HepG2 (cell line): ENCODE results near the gene USP19. TPM values are rescaled to one million over a fixed set of nuclear protein-coding genes. Genes with fewer than 3 reads are reported as not detected.

Experiments
- JUNB ChIP-seq: sonication (generic); formaldehyde crosslinking; IDR thresholded peaks from 2 replicates; pipeline ENCODE4 v1.8.0; 2022; ENCODE audit warnings: missing genetic modification reagents, mild to moderate bottlenecking, borderline replicate concordance
- KDM2A ChIP-seq: sonication (generic); formaldehyde crosslinking; IDR thresholded peaks from 2 replicates; pipeline ENCODE4 v1.4.0; 2020; ENCODE audit warnings: low read depth, missing genetic modification reagents, borderline replicate concordance
- MEIS1 ChIP-seq: sonication (generic); formaldehyde crosslinking; IDR thresholded peaks from 2 replicates; pipeline ENCODE4 v1.9.0; 2021; ENCODE audit warnings: mild to moderate bottlenecking, missing genetic modification reagents, moderate library complexity, borderline replicate concordance
- MIXL1 ChIP-seq: IDR thresholded peaks from 2 replicates; pipeline ENCODE4 v1.6.1; 2016
- NCOA2 ChIP-seq: sonication (generic); formaldehyde crosslinking; IDR thresholded peaks from 2 replicates; pipeline ENCODE4 v1.8.0; 2022; ENCODE audit warnings: inconsistent platforms
- PHF5A ChIP-seq: IDR thresholded peaks from one replicate; pipeline ENCODE4 v1.6.1; 2018; ENCODE audit warnings: low read depth, missing genetic modification reagents; ENCODE audit not compliant: unreplicated experiment
- RAD51 ChIP-seq: fragments of 450-650 bp; IDR thresholded peaks from 2 replicates; pipeline ENCODE4 v1.6.1; 2016; ENCODE audit warnings: borderline replicate concordance
- RBM39 ChIP-seq: fragments of 200-400 bp; formaldehyde crosslinking; IDR thresholded peaks from one replicate; pipeline ENCODE4 v1.6.1; 2018; ENCODE audit warnings: antibody characterized with exemption, mild to moderate bottlenecking, low read depth, low read length; ENCODE audit not compliant: poor library complexity, severe bottlenecking
- SCMH1 ChIP-seq: sonication (generic); formaldehyde crosslinking; IDR thresholded peaks from 2 replicates; pipeline ENCODE4 v1.9.0; 2021; ENCODE audit warnings: missing genetic modification reagents, mild to moderate bottlenecking, borderline replicate concordance
- SKI ChIP-seq: fragments of 450-650 bp; IDR thresholded peaks from one replicate; pipeline ENCODE4 v1.6.1; 2018; ENCODE audit warnings: mild to moderate bottlenecking; ENCODE audit not compliant: partially characterized antibody
- THAP11 ChIP-seq: IDR thresholded peaks from 2 replicates; pipeline ENCODE4 v1.6.1; 2016; ENCODE audit warnings: missing biosample characterization, missing genetic modification reagents
- ZNF121 ChIP-seq: sonication (generic); formaldehyde crosslinking; IDR thresholded peaks from 2 replicates; pipeline ENCODE4 v1.5.0; 2020; ENCODE audit warnings: mild to moderate bottlenecking, missing genetic modification reagents
- ZNF720 ChIP-seq: sonication (generic); formaldehyde crosslinking; IDR thresholded peaks from 2 replicates; pipeline ENCODE4 v1.4.0; 2020; ENCODE audit warnings: missing genetic modification reagents
- ZNF777 ChIP-seq: sonication (generic); formaldehyde crosslinking; IDR thresholded peaks from 2 replicates; pipeline ENCODE4 v1.4.0; 2020; ENCODE audit warnings: missing genetic modification reagents
- polyA plus RNA-seq, 8 experiments: library from polyadenylated mRNA; depleted of rRNA in 3 of 8; stranded (reverse) in 7 of 8; unstranded in 1 of 8; fragments of >200 nt; fragmentation: Illumina TruSeq in 4 of 8; extraction: Trizol in 4 of 8; gene quantifications; 2 replicates each; pipeline versions ENCODE4 v1.2.1 to v1.2.3, GENCODE V29; 2011 to 2016; ENCODE audit warnings: low read depth in 4 of 8, missing spikeins in 1 of 8, mixed read lengths in 1 of 8; ENCODE audit not compliant: insufficient read depth in 1 of 8
- total RNA-seq, 5 experiments: library from RNA; depleted of rRNA; stranded (reverse); fragments of >200 nt; fragmentation: Illumina TruSeq; extraction: Trizol; gene quantifications; 2 replicates each; pipeline ENCODE4 v1.2.3, GENCODE V29; 2016; ENCODE audit warnings: low read depth in 1 of 5
- TF ChIP-seq, protein P1 (sequence below): sonication (generic); formaldehyde crosslinking; IDR thresholded peaks from 2 replicates; pipeline ENCODE4 v1.4.0; 2020; ENCODE audit warnings: missing genetic modification reagents, borderline replicate concordance
- TF ChIP-seq, protein P2 (sequence below): sonication (generic); formaldehyde crosslinking; IDR thresholded peaks from 2 replicates; pipeline ENCODE4 v1.8.0; 2022; ENCODE audit warnings: mild to moderate bottlenecking, missing genetic modification reagents
- TF ChIP-seq, protein P3 (sequence below): sonication (generic); formaldehyde crosslinking; IDR thresholded peaks from 2 replicates; pipeline ENCODE4 v1.8.1; 2022; ENCODE audit warnings: mild to moderate bottlenecking, missing genetic modification reagents
- TF ChIP-seq, protein P4 (sequence below): sonication (generic); formaldehyde crosslinking; IDR thresholded peaks from 2 replicates; pipeline ENCODE4 v1.4.0; 2020; ENCODE audit warnings: missing genetic modification reagents, mild to moderate bottlenecking, borderline replicate concordance
- TF ChIP-seq, protein P5 (sequence below): sonication (generic); formaldehyde crosslinking; IDR thresholded peaks from 2 replicates; pipeline ENCODE4 v1.4.0; 2020; ENCODE audit warnings: missing genetic modification reagents
- TF ChIP-seq, protein P6 (sequence below): IDR thresholded peaks from 2 replicates; pipeline ENCODE4 v1.6.1; 2016; ENCODE audit warnings: low read depth, borderline replicate concordance

Gene USP19
- total and polyA plus RNA-seq, 2 of the 13 experiments (the other 11 are each of a cell fraction or from before 2014, with no cell fraction given): 28.3 to 31.7 TPM

DNA sequence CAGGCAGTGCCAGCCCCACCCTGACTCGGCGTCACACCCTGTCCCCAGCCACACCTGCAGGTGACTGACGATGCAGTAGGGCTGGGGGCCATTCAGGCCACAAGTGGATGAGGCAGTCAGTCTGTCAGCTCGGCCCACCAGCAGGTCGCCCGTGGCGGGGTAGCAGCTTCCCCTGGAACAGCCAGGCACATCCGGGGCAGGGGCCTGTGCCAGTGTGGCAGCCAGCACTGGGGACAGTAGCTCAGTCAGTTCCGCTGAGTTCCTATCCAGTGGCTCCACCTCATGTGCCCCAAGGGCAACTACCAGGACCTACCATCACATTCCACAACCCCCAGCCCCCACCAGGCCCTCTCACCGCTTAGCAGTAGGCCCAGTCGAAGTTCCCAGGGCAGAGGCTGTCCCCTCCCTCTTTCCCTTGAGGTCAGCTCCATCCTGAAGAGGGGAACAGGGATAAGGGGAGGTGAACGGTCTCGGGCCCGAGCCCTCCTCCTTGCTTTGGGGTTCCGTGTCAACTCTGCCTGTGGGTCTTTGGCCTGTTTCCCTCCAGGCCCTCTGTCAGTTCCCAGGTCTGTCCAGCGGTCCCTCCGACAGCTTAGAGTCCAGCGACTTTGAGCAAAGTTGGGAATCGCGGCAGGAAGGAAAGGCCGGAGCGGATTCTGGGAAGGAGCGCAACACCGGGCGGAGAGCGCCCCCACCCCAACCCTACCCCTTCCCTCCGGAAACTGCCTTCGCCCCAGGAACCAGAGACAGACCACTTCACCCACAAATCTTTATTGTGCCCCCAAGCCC is 12.0 kb upstream of the USP19 start, which contains the start of gene LAMB2 (continued):
- TF ChIP-seq, protein P1, sequence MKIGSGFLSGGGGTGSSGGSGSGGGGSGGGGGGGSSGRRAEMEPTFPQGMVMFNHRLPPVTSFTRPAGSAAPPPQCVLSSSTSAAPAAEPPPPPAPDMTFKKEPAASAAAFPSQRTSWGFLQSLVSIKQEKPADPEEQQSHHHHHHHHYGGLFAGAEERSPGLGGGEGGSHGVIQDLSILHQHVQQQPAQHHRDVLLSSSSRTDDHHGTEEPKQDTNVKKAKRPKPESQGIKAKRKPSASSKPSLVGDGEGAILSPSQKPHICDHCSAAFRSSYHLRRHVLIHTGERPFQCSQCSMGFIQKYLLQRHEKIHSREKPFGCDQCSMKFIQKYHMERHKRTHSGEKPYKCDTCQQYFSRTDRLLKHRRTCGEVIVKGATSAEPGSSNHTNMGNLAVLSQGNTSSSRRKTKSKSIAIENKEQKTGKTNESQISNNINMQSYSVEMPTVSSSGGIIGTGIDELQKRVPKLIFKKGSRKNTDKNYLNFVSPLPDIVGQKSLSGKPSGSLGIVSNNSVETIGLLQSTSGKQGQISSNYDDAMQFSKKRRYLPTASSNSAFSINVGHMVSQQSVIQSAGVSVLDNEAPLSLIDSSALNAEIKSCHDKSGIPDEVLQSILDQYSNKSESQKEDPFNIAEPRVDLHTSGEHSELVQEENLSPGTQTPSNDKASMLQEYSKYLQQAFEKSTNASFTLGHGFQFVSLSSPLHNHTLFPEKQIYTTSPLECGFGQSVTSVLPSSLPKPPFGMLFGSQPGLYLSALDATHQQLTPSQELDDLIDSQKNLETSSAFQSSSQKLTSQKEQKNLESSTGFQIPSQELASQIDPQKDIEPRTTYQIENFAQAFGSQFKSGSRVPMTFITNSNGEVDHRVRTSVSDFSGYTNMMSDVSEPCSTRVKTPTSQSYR (CRISPR knock-in tag): peak; percentile 45; the same call in 1 of the 2 replicates
- TF ChIP-seq, protein P2, sequence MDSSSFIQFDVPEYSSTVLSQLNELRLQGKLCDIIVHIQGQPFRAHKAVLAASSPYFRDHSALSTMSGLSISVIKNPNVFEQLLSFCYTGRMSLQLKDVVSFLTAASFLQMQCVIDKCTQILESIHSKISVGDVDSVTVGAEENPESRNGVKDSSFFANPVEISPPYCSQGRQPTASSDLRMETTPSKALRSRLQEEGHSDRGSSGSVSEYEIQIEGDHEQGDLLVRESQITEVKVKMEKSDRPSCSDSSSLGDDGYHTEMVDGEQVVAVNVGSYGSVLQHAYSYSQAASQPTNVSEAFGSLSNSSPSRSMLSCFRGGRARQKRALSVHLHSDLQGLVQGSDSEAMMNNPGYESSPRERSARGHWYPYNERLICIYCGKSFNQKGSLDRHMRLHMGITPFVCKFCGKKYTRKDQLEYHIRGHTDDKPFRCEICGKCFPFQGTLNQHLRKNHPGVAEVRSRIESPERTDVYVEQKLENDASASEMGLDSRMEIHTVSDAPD (CRISPR knock-in tag): peak; percentile 74; the same call in 1 of the 2 replicates
- TF ChIP-seq PHF5A (CRISPR knock-in tag) (no peak), THAP11 (0 out of 2 replicates have a peak, but pooled peaks have one; percentile 31), ZNF121 (0 out of 2 replicates have a peak, but pooled peaks have one; percentile 21), RBM39 (no peak), SCMH1 (CRISPR knock-in tag) (no peak), NCOA2 (CRISPR knock-in tag) (peak; percentile 40; the same call in 1 of the 2 replicates), MIXL1 (CRISPR knock-in tag) (peak; percentile 52; the same call in 1 of the 2 replicates), JUNB (0 out of 2 replicates have a peak, but pooled peaks have one; percentile 32), KDM2A (CRISPR knock-in tag) (0 out of 2 replicates have a peak, but pooled peaks have one; percentile 62), MEIS1 (no peak), ZNF777 (peak; percentile 80), ZNF720 (CRISPR knock-in tag) (no peak), RAD51 (no peak), SKI (no peak)
- TF ChIP-seq, protein P3, sequence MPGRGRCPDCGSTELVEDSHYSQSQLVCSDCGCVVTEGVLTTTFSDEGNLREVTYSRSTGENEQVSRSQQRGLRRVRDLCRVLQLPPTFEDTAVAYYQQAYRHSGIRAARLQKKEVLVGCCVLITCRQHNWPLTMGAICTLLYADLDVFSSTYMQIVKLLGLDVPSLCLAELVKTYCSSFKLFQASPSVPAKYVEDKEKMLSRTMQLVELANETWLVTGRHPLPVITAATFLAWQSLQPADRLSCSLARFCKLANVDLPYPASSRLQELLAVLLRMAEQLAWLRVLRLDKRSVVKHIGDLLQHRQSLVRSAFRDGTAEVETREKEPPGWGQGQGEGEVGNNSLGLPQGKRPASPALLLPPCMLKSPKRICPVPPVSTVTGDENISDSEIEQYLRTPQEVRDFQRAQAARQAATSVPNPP (CRISPR knock-in tag): peak; percentile 54; the same call in 1 of the 2 replicates
- TF ChIP-seq, protein P4, sequence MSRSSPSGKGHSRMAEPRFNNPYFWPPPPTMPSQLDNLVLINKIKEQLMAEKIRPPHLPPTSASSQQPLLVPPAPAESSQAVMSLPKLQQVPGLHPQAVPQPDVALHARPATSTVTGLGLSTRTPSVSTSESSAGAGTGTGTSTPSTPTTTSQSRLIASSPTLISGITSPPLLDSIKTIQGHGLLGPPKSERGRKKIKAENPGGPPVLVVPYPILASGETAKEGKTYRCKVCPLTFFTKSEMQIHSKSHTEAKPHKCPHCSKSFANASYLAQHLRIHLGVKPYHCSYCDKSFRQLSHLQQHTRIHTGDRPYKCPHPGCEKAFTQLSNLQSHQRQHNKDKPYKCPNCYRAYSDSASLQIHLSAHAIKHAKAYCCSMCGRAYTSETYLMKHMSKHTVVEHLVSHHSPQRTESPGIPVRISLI (CRISPR knock-in tag): 0 out of 2 replicates have a peak, but pooled peaks have one; percentile 19
- TF ChIP-seq, protein P5, sequence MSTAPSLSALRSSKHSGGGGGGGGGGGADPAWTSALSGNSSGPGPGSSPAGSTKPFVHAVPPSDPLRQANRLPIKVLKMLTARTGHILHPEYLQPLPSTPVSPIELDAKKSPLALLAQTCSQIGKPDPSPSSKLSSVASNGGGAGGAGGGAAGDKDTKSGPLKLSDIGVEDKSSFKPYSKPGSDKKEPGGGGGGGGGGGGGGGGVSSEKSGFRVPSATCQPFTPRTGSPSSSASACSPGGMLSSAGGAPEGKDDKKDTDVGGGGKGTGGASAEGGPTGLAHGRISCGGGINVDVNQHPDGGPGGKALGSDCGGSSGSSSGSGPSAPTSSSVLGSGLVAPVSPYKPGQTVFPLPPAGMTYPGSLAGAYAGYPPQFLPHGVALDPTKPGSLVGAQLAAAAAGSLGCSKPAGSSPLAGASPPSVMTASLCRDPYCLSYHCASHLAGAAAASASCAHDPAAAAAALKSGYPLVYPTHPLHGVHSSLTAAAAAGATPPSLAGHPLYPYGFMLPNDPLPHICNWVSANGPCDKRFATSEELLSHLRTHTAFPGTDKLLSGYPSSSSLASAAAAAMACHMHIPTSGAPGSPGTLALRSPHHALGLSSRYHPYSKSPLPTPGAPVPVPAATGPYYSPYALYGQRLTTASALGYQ (CRISPR knock-in tag): no peak
- TF ChIP-seq, protein P6, sequence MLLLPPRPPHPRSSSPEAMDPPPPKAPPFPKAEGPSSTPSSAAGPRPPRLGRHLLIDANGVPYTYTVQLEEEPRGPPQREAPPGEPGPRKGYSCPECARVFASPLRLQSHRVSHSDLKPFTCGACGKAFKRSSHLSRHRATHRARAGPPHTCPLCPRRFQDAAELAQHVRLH (CRISPR knock-in tag): peak; percentile 63; the same call in 1 of the 2 replicates
